IMR-90 (cell line): ENCODE measurements around the gene ARRDC2.

Experiments used
- BHLHE40 ChIP-seq: fragments of 150-350 bp; IDR thresholded peaks from 2 replicates; pipeline ENCODE4 v1.6.1; 2016; ENCODE audit warnings: mild to moderate bottlenecking, low read depth, low read length
- CEBPB ChIP-seq: IDR thresholded peaks from 2 replicates; pipeline ENCODE4 v1.6.1; 2012; ENCODE audit warnings: low read depth, low read length, improper control_type of control experiment
- CTCF ChIP-seq: conservative IDR thresholded peaks from 2 replicates; pipeline ENCODE4 v1.5.1; 2012; ENCODE audit warnings: mild to moderate bottlenecking, low read depth, low read length, improper control_type of control experiment
- ELK1 ChIP-seq: fragments of 150-350 bp; IDR thresholded peaks from 2 replicates; pipeline ENCODE4 v1.6.1; 2016; ENCODE audit warnings: low read depth, mild to moderate bottlenecking, low read length, moderate library complexity, borderline replicate concordance
- MAFK ChIP-seq: IDR thresholded peaks from 2 replicates; pipeline ENCODE4 v1.6.1; 2012; ENCODE audit warnings: low read depth, low read length, improper control_type of control experiment
- MAZ ChIP-seq: IDR thresholded peaks from 2 replicates; pipeline ENCODE4 v1.6.1; 2012; ENCODE audit warnings: low read depth, mild to moderate bottlenecking, low read length, improper control_type of control experiment, moderate library complexity, borderline replicate concordance
- MXI1 ChIP-seq: IDR thresholded peaks from 2 replicates; pipeline ENCODE4 v1.6.1; 2012; ENCODE audit warnings: low read depth, mild to moderate bottlenecking, low read length, moderate library complexity, borderline replicate concordance
- NFE2L2 ChIP-seq: fragments of 150-350 bp; IDR thresholded peaks from 2 replicates; pipeline ENCODE4 v1.6.1; 2016; ENCODE audit warnings: low read depth, mild to moderate bottlenecking, low read length
- POLR2A ChIP-seq: IDR thresholded peaks from 2 replicates; pipeline ENCODE4 v1.6.1; 2012; ENCODE audit warnings: mild to moderate bottlenecking, low read depth, low read length
- RAD21 ChIP-seq: IDR thresholded peaks from 2 replicates; pipeline ENCODE4 v1.6.1; 2012; ENCODE audit warnings: low read length, improper control_type of control experiment
- RCOR1 ChIP-seq: IDR thresholded peaks from 2 replicates; pipeline ENCODE4 v1.6.1; 2012; ENCODE audit warnings: mild to moderate bottlenecking, low read length, improper control_type of control experiment; ENCODE audit not compliant: insufficient replicate concordance
- RFX5 ChIP-seq: IDR thresholded peaks from 2 replicates; pipeline ENCODE4 v1.8.0; 2012; ENCODE audit warnings: low read depth, mild to moderate bottlenecking, low read length, moderate library complexity
- SMC3 ChIP-seq: fragments of 150-350 bp; IDR thresholded peaks from 2 replicates; pipeline ENCODE4 v1.6.1; 2016; ENCODE audit warnings: low read depth, mild to moderate bottlenecking, antibody characterized with exemption, low read length, moderate library complexity

- no peak for TF ChIP-seq CTCF
- TF ChIP-seq POLR2A: no peak
- TF ChIP-seq RAD21: no peak
- no peak for TF ChIP-seq NFE2L2
- no peak for TF ChIP-seq MXI1
- TF ChIP-seq BHLHE40: no peak
- TF ChIP-seq RCOR1: no peak
- TF ChIP-seq MAZ: no peak
- no peak for TF ChIP-seq SMC3
- no peak for TF ChIP-seq CEBPB
- no peak for TF ChIP-seq RFX5
- no peak for TF ChIP-seq MAFK
- no peak for TF ChIP-seq ELK1
These were observed 33.1 kb downstream of the ARRDC2 start for GRCh38 chr19:18041054-18041453.
